HCT116 (cell line): ENCODE measurements around the gene DPH5. TPM values are rescaled to one million over a fixed set of nuclear protein-coding genes. Genes with fewer than 3 reads are reported as not detected.

ENCODE experiments used
- ATAC-seq: fragments of 200-7000 bp; cut with Tn5 transposase; 2 replicates; pipeline ENCODE4 v1.9.1; 2020; ENCODE audit warnings: mild to moderate bottlenecking, moderate library complexity
- BruUV-seq: library from RNA; stranded (reverse); fragments of 400-500 nt; replicated peaks from 2 replicates; lab custom pipeline; 2021; lab: Mats Ljungman, UMichigan
- CTCF ChIA-PET: fragments of 300-600 bp; sonication (Branson Sonifier 250); formaldehyde crosslinking; loops from one replicate; lab custom pipeline; 2021; ENCODE audit warnings: antibody characterized with exemption; lab: Charles Lee
- POLR2A ChIA-PET: fragments of 300-600, 350-600 bp; sonication (Branson Sonifier 250); formaldehyde crosslinking; loops from one replicate; lab custom pipeline; 2021; ENCODE audit warnings: antibody characterized with exemption; lab: Charles Lee
- RAD21 ChIA-PET, 2 experiments: fragments of 300-600 bp; sonication (Branson Sonifier 250); formaldehyde crosslinking; loops; one replicate each; lab custom pipeline; 2023; ENCODE audit warnings: low total read pairs in 2 of 2; ENCODE audit not compliant: uncharacterized antibody in 2 of 2, unreplicated experiment in 2 of 2, low non-redundant PET in 1 of 2; lab: Charles Lee
- DNase-seq: peaks from one replicate; pipeline ENCODE4 v3.0.0-alpha.2; 2010; ENCODE audit warnings: low read depth, low spot score
- H2AFZ ChIP-seq: fragments of 200-600 bp; shearing (Covaris generic), sonication (generic); 2 replicates; pipeline ENCODE4 v1.6.1; 2017; ENCODE audit warnings: low read depth, mixed run types, mixed read lengths, antibody characterized with exemption, low read length; ENCODE audit not compliant: poor library complexity, severe bottlenecking
- H3K27ac ChIP-seq: 2 replicates; pipeline ENCODE4 v1.5.1; 2012; ENCODE audit warnings: low read depth, low read length
- H3K27me3 ChIP-seq: fragments of 200-600 bp; sonication (generic); 2 replicates; pipeline ENCODE4 v1.6.1; 2016; ENCODE audit warnings: mixed run types, low read length, mixed read lengths; ENCODE audit not compliant: insufficient read depth
- H3K36me3 ChIP-seq, 2 experiments: fragments of 200-500 bp in 1 of 2; fragments of 200-600 bp in 1 of 2; sonication (Bioruptor generic) in 1 of 2; sonication (generic) in 1 of 2; 2 replicates each; pipeline versions ENCODE4 v1.5.1 to v1.6.1; 2014 to 2016; ENCODE audit warnings: low read length in 2 of 2, inconsistent platforms in 1 of 2, mixed read lengths in 1 of 2, mixed run types in 1 of 2; ENCODE audit not compliant: insufficient read depth in 2 of 2, control insufficient read depth in 1 of 2
- H3K4me1 ChIP-seq, 2 experiments: fragments of 200-600 bp in 1 of 2; sonication (generic) in 1 of 2; 2 replicates each; pipeline versions ENCODE4 v1.5.1 to v1.6.1; 2012 to 2017; ENCODE audit warnings: low read length in 2 of 2, inconsistent platforms in 1 of 2, mild to moderate bottlenecking in 1 of 2, mixed read lengths in 1 of 2, mixed run types in 1 of 2, moderate library complexity in 1 of 2; ENCODE audit not compliant: insufficient read depth in 2 of 2, control insufficient read depth in 1 of 2
- H3K4me2 ChIP-seq: fragments of 200-600 bp; sonication (generic); 2 replicates; pipeline ENCODE4 v1.6.1; 2017; ENCODE audit warnings: mixed run types, low read length, mixed read lengths
- H3K4me3 ChIP-seq, 2 experiments: fragments of 200-600 bp in 1 of 2; sonication (generic) in 1 of 2; replicated peaks in 1 of 2; 2 replicates each; pipeline ENCODE4 v1.5.1; 2011 to 2016; ENCODE audit warnings: low read length in 2 of 2, control low read depth in 1 of 2, low read depth in 1 of 2, mild to moderate bottlenecking in 1 of 2, mixed read lengths in 1 of 2, mixed run types in 1 of 2
- H3K79me2 ChIP-seq: fragments of 200-600 bp; sonication (generic); 2 replicates; pipeline ENCODE4 v1.6.1; 2017; ENCODE audit warnings: mild to moderate bottlenecking, mixed run types, low read length, moderate library complexity, mixed read lengths; ENCODE audit not compliant: insufficient read depth
- H3K9ac ChIP-seq: fragments of 200-600 bp; sonication (generic); 2 replicates; pipeline ENCODE4 v1.6.1; 2016; ENCODE audit warnings: low read length, mixed read lengths
- H3K9me2 ChIP-seq: fragments of 200-600 bp; sonication (generic), shearing (Covaris generic); 2 replicates; pipeline ENCODE4 v1.6.1; 2017; ENCODE audit warnings: mixed run types, mild to moderate bottlenecking, moderate library complexity; ENCODE audit not compliant: insufficient read depth
- H3K9me3 ChIP-seq, 2 experiments: fragments of 200-500 bp in 1 of 2; fragments of 200-600 bp in 1 of 2; sonication (Bioruptor generic) in 1 of 2; sonication (generic) in 1 of 2; 2 replicates each; pipeline ENCODE4 v1.6.1; 2014 to 2017; ENCODE audit warnings: low read length in 2 of 2, mixed read lengths in 2 of 2, inconsistent platforms in 1 of 2, low read depth in 1 of 2, mild to moderate bottlenecking in 1 of 2, mixed run types in 1 of 2, moderate library complexity in 1 of 2; ENCODE audit not compliant: control insufficient read depth in 1 of 2, insufficient read depth in 1 of 2
- H4K20me1 ChIP-seq: fragments of 200-600 bp; sonication (generic), shearing (Covaris generic); 2 replicates; pipeline ENCODE4 v1.6.1; 2017; ENCODE audit warnings: mixed run types, mild to moderate bottlenecking, moderate library complexity; ENCODE audit not compliant: insufficient read depth
- ATF3 ChIP-seq: IDR thresholded peaks from 2 replicates; pipeline ENCODE4 v1.6.1; 2012
- CBX3 ChIP-seq: IDR thresholded peaks from 2 replicates; pipeline ENCODE4 v1.6.1; 2012; ENCODE audit warnings: low read depth
- CEBPB ChIP-seq: IDR thresholded peaks from 2 replicates; pipeline ENCODE4 v1.6.1; 2012; ENCODE audit warnings: low read depth
- RAD21 ChIP-seq: IDR thresholded peaks from 2 replicates; pipeline ENCODE4 v1.6.1; 2012; ENCODE audit warnings: low read depth, mild to moderate bottlenecking
- REST ChIP-seq: IDR thresholded peaks from 2 replicates; pipeline ENCODE4 v1.6.1; 2012; ENCODE audit warnings: low read depth
- SIN3A ChIP-seq: IDR thresholded peaks from 2 replicates; pipeline ENCODE4 v1.6.1; 2012; ENCODE audit warnings: low read depth
- SRF ChIP-seq: IDR thresholded peaks from 2 replicates; pipeline ENCODE4 v1.6.1; 2012; ENCODE audit warnings: low read depth
- TCF7L2 ChIP-seq: IDR thresholded peaks from 2 replicates; pipeline ENCODE4 v1.7.0; 2011; ENCODE audit warnings: borderline replicate concordance, inconsistent platforms; ENCODE audit not compliant: insufficient read depth, insufficient read length; ENCODE audit errors: extremely low read depth
- YY1 ChIP-seq: IDR thresholded peaks from 2 replicates; pipeline ENCODE4 v1.6.1; 2011; ENCODE audit warnings: low read length, low read depth, moderate library complexity, mild to moderate bottlenecking; ENCODE audit not compliant: insufficient replicate concordance; ENCODE audit errors: extremely low read depth
- ZFX ChIP-seq: fragments of 450-650 bp; IDR thresholded peaks from 2 replicates; pipeline ENCODE4 v1.6.1; 2017
- ZNF274 ChIP-seq: fragments of 200-500 bp; sonication (Bioruptor generic); IDR thresholded peaks from 2 replicates; pipeline ENCODE4 v1.6.1; 2014; ENCODE audit warnings: mild to moderate bottlenecking, low read depth, low read length, inconsistent platforms
- intact Hi-C: fragments of 100-400 bp; cut with micrococcal nuclease; formaldehyde crosslinking; loops from 2 replicates; pipeline ENCODE4 v1.10.0; 2022
- total RNA-seq: library from RNA; stranded (reverse); gene quantifications from one replicate; pipeline ENCODE4 v1.2.1, GENCODE V29; 2021; ENCODE audit not compliant: unreplicated experiment
- TF ChIP-seq, protein P1 (sequence below), 3 experiments: fragments of 200-600 bp in 1 of 3; sonication (generic) in 1 of 3; IDR thresholded peaks in 2 of 3; conservative IDR thresholded peaks in 1 of 3; 2 replicates each; pipeline ENCODE4 v1.5.1; 2012 to 2017; ENCODE audit warnings: low read depth in 2 of 3, low read length in 2 of 3, antibody characterized with exemption in 1 of 3, borderline replicate concordance in 1 of 3, control low read depth in 1 of 3, mild to moderate bottlenecking in 1 of 3, mixed read lengths in 1 of 3, mixed run types in 1 of 3, moderate library complexity in 1 of 3; ENCODE audit not compliant: insufficient read depth in 1 of 3
- TF ChIP-seq, protein P2 (sequence below): IDR thresholded peaks from 2 replicates; pipeline ENCODE4 v1.6.1; 2011; ENCODE audit warnings: mild to moderate bottlenecking, low read length, moderate library complexity; ENCODE audit not compliant: insufficient replicate concordance; ENCODE audit errors: extremely low read depth

Gene DPH5
- total RNA-seq, 1 experiment from 2014 or later, result 55.8 TPM

DNA sequence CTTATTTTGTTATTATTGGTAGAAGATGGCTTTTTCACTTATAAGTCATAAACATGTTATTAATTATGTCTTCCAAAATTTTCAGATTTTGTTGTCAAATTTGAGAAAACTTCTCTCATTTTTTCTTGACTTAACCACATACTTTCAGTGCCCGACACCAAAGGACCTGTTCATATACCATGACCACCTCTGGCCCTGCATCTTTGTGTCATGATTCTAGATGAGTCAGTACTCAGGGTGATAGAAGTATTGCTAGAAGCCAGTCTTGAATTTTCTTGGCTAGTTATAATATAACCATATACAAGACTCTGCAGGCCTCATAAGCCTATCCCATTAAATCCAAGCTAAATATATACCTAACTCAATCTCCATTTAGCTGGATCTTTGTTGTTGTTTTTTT, 35.4 kb upstream of the DPH5 start:
- intact Hi-C loops, result no loop called here
- DNase-seq (no peak), ATAC-seq (no peak)
- Histone ChIP-seq H3K27me3 (no peaks in the 10 kb centered on the region), H3K79me2 (no peaks in the 10 kb centered on the region), H2AFZ (no peak overlapping the region), H3K9ac (no peak overlapping the region)
- POLR2A ChIA-PET, result no interaction called here
- TF ChIP-seq YY1, result no peak
- TF ChIP-seq, protein P1, sequence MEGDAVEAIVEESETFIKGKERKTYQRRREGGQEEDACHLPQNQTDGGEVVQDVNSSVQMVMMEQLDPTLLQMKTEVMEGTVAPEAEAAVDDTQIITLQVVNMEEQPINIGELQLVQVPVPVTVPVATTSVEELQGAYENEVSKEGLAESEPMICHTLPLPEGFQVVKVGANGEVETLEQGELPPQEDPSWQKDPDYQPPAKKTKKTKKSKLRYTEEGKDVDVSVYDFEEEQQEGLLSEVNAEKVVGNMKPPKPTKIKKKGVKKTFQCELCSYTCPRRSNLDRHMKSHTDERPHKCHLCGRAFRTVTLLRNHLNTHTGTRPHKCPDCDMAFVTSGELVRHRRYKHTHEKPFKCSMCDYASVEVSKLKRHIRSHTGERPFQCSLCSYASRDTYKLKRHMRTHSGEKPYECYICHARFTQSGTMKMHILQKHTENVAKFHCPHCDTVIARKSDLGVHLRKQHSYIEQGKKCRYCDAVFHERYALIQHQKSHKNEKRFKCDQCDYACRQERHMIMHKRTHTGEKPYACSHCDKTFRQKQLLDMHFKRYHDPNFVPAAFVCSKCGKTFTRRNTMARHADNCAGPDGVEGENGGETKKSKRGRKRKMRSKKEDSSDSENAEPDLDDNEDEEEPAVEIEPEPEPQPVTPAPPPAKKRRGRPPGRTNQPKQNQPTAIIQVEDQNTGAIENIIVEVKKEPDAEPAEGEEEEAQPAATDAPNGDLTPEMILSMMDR (IDR thresholded peaks at IDR 0.05 in 2 of 3, conservative IDR thresholded peaks at IDR 0.05 in 1 of 3; ENCODE audit: borderline replicate concordance in 1 of 3, insufficient read depth in 1 of 3, low read depth in 2 of 3, low read length in 2 of 3), result no peak
- TF ChIP-seq TCF7L2, result no peak
- TF ChIP-seq ATF3, result no peak
- TF ChIP-seq, protein P2, sequence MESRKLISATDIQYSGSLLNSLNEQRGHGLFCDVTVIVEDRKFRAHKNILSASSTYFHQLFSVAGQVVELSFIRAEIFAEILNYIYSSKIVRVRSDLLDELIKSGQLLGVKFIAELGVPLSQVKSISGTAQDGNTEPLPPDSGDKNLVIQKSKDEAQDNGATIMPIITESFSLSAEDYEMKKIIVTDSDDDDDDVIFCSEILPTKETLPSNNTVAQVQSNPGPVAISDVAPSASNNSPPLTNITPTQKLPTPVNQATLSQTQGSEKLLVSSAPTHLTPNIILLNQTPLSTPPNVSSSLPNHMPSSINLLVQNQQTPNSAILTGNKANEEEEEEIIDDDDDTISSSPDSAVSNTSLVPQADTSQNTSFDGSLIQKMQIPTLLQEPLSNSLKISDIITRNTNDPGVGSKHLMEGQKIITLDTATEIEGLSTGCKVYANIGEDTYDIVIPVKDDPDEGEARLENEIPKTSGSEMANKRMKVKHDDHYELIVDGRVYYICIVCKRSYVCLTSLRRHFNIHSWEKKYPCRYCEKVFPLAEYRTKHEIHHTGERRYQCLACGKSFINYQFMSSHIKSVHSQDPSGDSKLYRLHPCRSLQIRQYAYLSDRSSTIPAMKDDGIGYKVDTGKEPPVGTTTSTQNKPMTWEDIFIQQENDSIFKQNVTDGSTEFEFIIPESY, result no peak
- TF ChIP-seq SIN3A, result no peak
- TF ChIP-seq CEBPB, result no peak
- no peak for TF ChIP-seq RAD21
- TF ChIP-seq CBX3, result no peak
- no peak for TF ChIP-seq REST
- no peak for TF ChIP-seq ZFX
- TF ChIP-seq SRF, result no peak
- TF ChIP-seq ZNF274, result no peak
- TF ChIP-seq, all 23 proteins: peak for 0
- Histone ChIP-seq H3K9me2 (no peaks in the 10 kb centered on the region), H3K27ac (no peak overlapping the region), H3K4me3 (no peak overlapping the region), H3K4me1 (no peaks in the 10 kb centered on the region), H3K9me3 (no peaks in the 10 kb centered on the region), H3K36me3 (no peaks in the 10 kb centered on the region), H3K4me2 (no peak overlapping the region), H4K20me1 (no peaks in the 10 kb centered on the region; the same call in 1 of the 2 replicates)
- BruUV-seq, result no TSS peak
- ChIA-PET RAD21 (no interaction called here), CTCF (no interaction called here)
